ENCODE results near the gene CFAP65. TPM values are rescaled to one million over a fixed set of nuclear protein-coding genes. Genes with fewer than 3 reads are reported as not detected.
A peak's percentile ranks its signal among the peaks of the same experiment; 100 is the strongest.

Gene CFAP65
- total RNA-seq, 1 donor from 2014 or later, result not detected

DNA sequence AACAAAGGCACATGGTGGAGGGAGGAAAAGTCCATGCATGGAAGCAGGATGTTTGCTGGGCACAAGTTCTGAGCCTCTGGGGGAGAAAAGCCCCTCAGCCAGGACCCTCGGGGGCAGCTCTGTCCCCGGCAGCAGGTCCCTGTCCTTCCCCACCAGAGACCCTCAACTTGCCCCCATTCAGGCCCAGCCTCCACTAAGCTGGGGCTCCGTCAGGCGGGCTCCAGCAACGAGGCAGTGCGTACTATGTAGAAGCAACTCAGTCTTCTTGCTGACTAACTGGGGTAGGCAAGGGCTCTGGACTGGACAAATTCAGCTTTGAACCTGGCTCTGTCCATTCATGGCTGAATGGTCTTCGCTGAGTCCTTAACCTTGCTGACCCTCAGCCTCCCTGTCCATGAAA lies 23.0 kb downstream of the CFAP65 start:
- Histone ChIP-seq H3K4me1 (no peaks in the 10 kb centered on the region), H3K9me3 (replicated peaks) (no peaks in the 10 kb centered on the region), H3K27ac (replicated peaks) (no peak overlapping the region), H3K36me3 (no peaks in the 10 kb centered on the region), H3K4me3 (no peak overlapping the region), H3K27me3 (ENCODE audit: low read depth) (peaks cover 82% of the 10 kb centered on the region)
- DNase-seq, result no peak
- intact Hi-C loops (cut with micrococcal nuclease), result no loop called here
- TF ChIP-seq, protein P1, sequence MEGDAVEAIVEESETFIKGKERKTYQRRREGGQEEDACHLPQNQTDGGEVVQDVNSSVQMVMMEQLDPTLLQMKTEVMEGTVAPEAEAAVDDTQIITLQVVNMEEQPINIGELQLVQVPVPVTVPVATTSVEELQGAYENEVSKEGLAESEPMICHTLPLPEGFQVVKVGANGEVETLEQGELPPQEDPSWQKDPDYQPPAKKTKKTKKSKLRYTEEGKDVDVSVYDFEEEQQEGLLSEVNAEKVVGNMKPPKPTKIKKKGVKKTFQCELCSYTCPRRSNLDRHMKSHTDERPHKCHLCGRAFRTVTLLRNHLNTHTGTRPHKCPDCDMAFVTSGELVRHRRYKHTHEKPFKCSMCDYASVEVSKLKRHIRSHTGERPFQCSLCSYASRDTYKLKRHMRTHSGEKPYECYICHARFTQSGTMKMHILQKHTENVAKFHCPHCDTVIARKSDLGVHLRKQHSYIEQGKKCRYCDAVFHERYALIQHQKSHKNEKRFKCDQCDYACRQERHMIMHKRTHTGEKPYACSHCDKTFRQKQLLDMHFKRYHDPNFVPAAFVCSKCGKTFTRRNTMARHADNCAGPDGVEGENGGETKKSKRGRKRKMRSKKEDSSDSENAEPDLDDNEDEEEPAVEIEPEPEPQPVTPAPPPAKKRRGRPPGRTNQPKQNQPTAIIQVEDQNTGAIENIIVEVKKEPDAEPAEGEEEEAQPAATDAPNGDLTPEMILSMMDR (IDR thresholded peaks at IDR 0.05; ENCODE audit: borderline replicate concordance), result no peak

DNA sequence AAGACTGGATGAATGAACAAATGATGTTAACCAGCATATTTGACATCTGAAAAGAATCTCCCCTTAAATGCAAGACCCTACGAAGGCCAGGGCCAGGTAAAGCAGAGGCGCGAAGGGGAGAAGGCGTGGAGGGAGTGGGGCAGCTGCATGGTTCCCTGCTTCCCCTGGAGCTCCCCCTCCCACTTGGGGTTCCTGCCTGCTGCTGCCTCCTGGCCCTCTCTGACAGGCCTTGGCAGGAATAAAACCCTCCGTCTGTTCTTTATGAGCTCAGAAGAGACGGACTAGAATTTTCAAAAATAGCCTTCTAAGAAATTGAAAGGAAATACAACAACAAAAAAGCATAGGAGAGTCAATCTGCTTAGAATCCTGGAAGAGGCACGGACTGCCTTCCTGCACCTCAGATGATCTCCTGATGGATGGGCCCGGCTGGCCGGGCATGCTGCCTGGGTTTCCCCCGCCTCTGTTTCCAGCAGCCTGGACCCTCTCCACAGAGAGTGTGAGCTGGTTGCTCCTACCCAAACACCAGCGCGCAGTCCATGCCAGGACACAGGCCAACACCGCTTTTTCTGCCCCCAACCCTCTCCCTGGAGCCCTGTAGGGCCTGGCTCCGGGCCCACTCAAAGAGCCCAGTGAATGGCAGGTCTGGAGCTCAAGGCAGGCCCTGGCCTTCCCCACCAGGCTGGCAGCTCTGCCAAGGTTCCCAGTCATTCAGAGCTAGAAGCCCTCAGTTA lies 23.9 kb downstream of the CFAP65 start:
- TF ChIP-seq, protein P1 (IDR thresholded peaks at IDR 0.05; ENCODE audit: borderline replicate concordance), result no peak
- Histone ChIP-seq H3K27ac (replicated peaks) (no peak overlapping the region), H3K27me3 (ENCODE audit: low read depth) (peaks cover 80% of the 10 kb centered on the region), H3K9me3 (replicated peaks) (no peaks in the 10 kb centered on the region), H3K4me3 (no peak overlapping the region), H3K36me3 (no peaks in the 10 kb centered on the region), H3K4me1 (no peaks in the 10 kb centered on the region)
- intact Hi-C loops (cut with micrococcal nuclease), result no loop called here
- no peak for DNase-seq

DNA sequence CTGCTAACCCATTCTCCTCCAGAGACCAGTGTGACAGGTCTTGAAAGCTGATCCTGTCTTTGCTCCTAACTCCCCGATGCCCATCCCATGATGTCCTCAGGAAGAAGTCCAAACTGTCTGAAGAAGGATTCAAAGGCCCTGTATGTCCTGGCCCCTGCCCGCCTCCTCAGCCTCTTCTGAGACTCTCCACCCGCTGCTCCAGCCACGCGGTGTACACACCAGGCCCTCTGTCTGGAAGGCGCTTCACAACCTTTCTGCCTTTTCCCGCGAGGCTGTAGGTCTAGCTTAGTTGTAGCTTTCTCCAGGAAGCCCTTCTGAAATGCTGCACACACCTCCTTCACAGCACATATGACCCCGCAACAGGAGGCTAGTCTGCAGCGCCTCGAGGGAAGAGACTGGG lies 24.6 kb downstream of the CFAP65 start:
- intact Hi-C loops (cut with micrococcal nuclease), result no loop called here
- H3K4me1 ChIP-seq, result no peaks in the 10 kb centered on the region
- DNase-seq, result no peak

DNA sequence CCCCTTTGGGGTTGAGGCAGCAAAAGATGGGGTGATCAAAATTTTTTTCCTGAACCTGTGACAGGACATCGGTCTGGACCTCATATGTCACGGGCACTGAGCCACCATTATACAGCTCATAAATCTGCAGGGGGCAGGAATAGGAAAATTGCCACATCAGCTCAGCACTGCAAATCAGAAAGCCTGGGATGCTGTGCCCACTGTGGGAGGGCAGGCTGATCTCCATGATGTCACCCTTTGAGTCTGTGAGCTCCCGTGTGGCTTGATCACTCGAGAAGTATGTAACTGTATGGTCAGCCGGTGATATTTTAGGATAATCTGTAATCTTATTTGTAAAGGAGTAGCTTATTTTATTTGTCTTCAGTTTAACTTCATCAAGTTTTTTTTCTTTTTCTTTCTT lies 30.4 kb downstream of the CFAP65 start:
- Histone ChIP-seq H3K27ac (replicated peaks) (no peak overlapping the region), H3K27me3 (ENCODE audit: low read depth) (peaks cover 82% of the 10 kb centered on the region), H3K4me3 (no peak overlapping the region), H3K36me3 (no peaks in the 10 kb centered on the region), H3K9me3 (replicated peaks) (no peaks in the 10 kb centered on the region), H3K4me1 (no peaks in the 10 kb centered on the region)
- intact Hi-C loops (cut with micrococcal nuclease), result no loop called here
- TF ChIP-seq, protein P1 (IDR thresholded peaks at IDR 0.05; ENCODE audit: borderline replicate concordance), result no peak
- no peak for DNase-seq

More for the DNA sequence above, 24.6 kb downstream of the CFAP65 start:
- Histone ChIP-seq H3K27ac (replicated peaks) (no peak overlapping the region), H3K4me3 (no peak overlapping the region), H3K36me3 (no peaks in the 10 kb centered on the region), H3K9me3 (replicated peaks) (no peaks in the 10 kb centered on the region), H3K27me3 (ENCODE audit: low read depth) (peaks cover 80% of the 10 kb centered on the region)
- TF ChIP-seq, protein P1 (IDR thresholded peaks at IDR 0.05; ENCODE audit: borderline replicate concordance), result no peak

DNA sequence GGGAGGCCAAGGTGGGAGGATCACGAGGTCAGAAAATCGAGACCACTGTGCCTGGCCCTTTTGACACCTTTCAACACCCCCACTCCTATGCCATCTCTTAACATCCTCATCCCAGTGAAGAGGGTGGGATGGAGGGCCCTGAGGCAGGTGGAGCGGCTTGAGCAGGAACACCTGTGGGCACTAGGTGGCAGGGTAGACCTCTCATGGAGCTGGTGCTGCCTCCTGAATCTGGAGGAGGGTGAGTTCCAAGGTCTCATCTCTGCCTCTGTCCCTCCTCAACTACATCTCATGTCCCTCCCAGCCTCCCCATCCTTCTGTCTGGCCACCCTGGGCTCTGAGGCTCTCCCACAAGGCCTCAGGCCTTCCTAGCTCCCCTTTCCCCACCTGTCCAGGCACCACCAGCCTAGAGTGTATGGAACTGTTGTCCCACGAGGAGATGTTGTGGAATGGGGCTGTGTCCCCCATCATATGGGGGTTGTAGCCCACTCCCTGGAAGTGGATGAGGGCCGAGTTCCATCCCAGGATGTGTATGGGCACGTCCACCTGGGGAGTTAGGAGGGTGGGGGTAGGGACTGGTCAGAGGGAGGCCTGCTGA lies 31.1 kb downstream of the CFAP65 start:
- no peaks in the 10 kb centered on the region for H3K4me1 ChIP-seq
- intact Hi-C loops (cut with micrococcal nuclease), result no loop called here
- H3K36me3 ChIP-seq, result no peaks in the 10 kb centered on the region
- H3K4me3 ChIP-seq, result no peak overlapping the region
- TF ChIP-seq, protein P1 (IDR thresholded peaks at IDR 0.05; ENCODE audit: borderline replicate concordance), result peak; percentile 45
- no peak overlapping the region for H3K27ac ChIP-seq (replicated peaks)
- no peak for DNase-seq
- peaks cover 89% of the 10 kb centered on the region for H3K27me3 ChIP-seq (ENCODE audit: low read depth)
- H3K9me3 ChIP-seq (replicated peaks), result no peaks in the 10 kb centered on the region
